ENCODE measurements around the gene GSC2.

GRCh38 chr22:19098157-19098556, 51.9 kb downstream of the GSC2 start:
- no peak for TF ChIP-seq EZH2 (IDR thresholded peaks at IDR 0.05)
- TF ChIP-seq POLR2AphosphoS5 (IDR thresholded peaks at IDR 0.05; ENCODE audit: borderline replicate concordance, low read depth, low read length), result no peak
